Suprapubic skin (tissue), 4 donors: ENCODE data around the gene ATP6V1F. TPM values are rescaled to one million over a fixed set of nuclear protein-coding genes. Genes with fewer than 3 reads are reported as not detected.

Source experiments
- DNase-seq, 2 donors: peaks; one replicate each; pipeline ENCODE4 v3.0.0-alpha.2; 2019; ENCODE audit warnings: low spot score in 2 of 2
- H3K27ac ChIP-seq: fragments of 200-600 bp; sonication (generic); one replicate; pipeline ENCODE4 v1.5.1; 2019
- H3K27me3 ChIP-seq: fragments of 200-600 bp; sonication (generic); one replicate; pipeline ENCODE4 v1.5.1; 2019
- H3K36me3 ChIP-seq: fragments of 200-600 bp; sonication (generic); one replicate; pipeline ENCODE4 v1.5.1; 2019
- H3K4me1 ChIP-seq: fragments of 200-600 bp; sonication (generic); one replicate; pipeline ENCODE4 v1.5.1; 2019
- H3K4me3 ChIP-seq: fragments of 200-600 bp; sonication (generic); one replicate; pipeline ENCODE4 v1.5.1; 2019; ENCODE audit warnings: mild to moderate bottlenecking
- H3K9me3 ChIP-seq: fragments of 200-600 bp; sonication (generic); one replicate; pipeline ENCODE4 v1.5.1; 2019
- CTCF ChIP-seq, 2 donors: fragments of 200-600 bp in 1 of 2; fragments of 450-650 bp in 1 of 2; sonication (generic) in 1 of 2; IDR thresholded peaks; one replicate each; pipeline ENCODE4 v1.5.1; 2016 to 2019; ENCODE audit warnings: antibody characterized with exemption in 2 of 2, mild to moderate bottlenecking in 1 of 2, moderate library complexity in 1 of 2
- EP300 ChIP-seq: sonication (generic); formaldehyde crosslinking; IDR thresholded peaks from one replicate; pipeline ENCODE4 v1.6.1; 2017; ENCODE audit warnings: antibody characterized with exemption
- POLR2A ChIP-seq, 2 donors: fragments of 450-650 bp; IDR thresholded peaks; one replicate each; pipeline ENCODE4 v1.6.1; 2017; ENCODE audit warnings: antibody characterized with exemption in 2 of 2, mild to moderate bottlenecking in 2 of 2, moderate library complexity in 2 of 2
- POLR2AphosphoS5 ChIP-seq, 3 donors: sonication (generic); formaldehyde crosslinking; IDR thresholded peaks; one replicate each; pipeline ENCODE4 v1.6.1; 2017; ENCODE audit warnings: antibody characterized with exemption in 3 of 3
- WGBS: methylation state at CpG from one replicate; pipeline ENCODE4 v1.1.5; 2018; 5-methylcytosine and 5-hydroxymethylcytosine counted together
- total RNA-seq, 4 donors: library from RNA; depleted of rRNA; stranded (reverse); fragments of >200 nt; gene quantifications; one replicate each; pipeline ENCODE4 v1.1.0, GENCODE V29; 2016

ATP6V1F gene
- total RNA-seq, 4 donors from 2014 or later = 78.4 to 165 (median 148) TPM

GRCh38 chr7:128906001-128906765 lies 43.5 kb downstream of the ATP6V1F start:
- Histone ChIP-seq H3K27ac (no peak overlapping the region), H3K4me3 (no peak overlapping the region), H3K4me1 (peaks cover 16% of the 10 kb centered on the region), H3K36me3 (no peaks in the 10 kb centered on the region), H3K9me3 (no peaks in the 10 kb centered on the region), H3K27me3 (peaks cover 33% of the 10 kb centered on the region)
- DNase-seq = peak in 1 of 2 donors; percentile 51
- 86% methylated on average over 4 of the region's 5 CpGs for WGBS
- TF ChIP-seq POLR2AphosphoS5 (IDR thresholded peaks at IDR 0.05) (no peak), POLR2A (IDR thresholded peaks at IDR 0.05) (no peak), EP300 (no peak), CTCF (IDR thresholded peaks at IDR 0.05) (no peak)

GRCh38 chr7:128906766-128907559 lies 44.3 kb downstream of the ATP6V1F start:
- H3K9me3 ChIP-seq = no peaks in the 10 kb centered on the region
- 83% methylated on average over 12 of the region's 19 CpGs for WGBS
- H3K27me3 ChIP-seq = peaks cover 35% of the 10 kb centered on the region
- H3K36me3 ChIP-seq = no peaks in the 10 kb centered on the region
- H3K27ac ChIP-seq = no peak overlapping the region
- peaks cover 16% of the 10 kb centered on the region for H3K4me1 ChIP-seq
- TF ChIP-seq POLR2AphosphoS5 (IDR thresholded peaks at IDR 0.05) (no peak), POLR2A (IDR thresholded peaks at IDR 0.05) (no peak), EP300 (no peak), CTCF (IDR thresholded peaks at IDR 0.05) (no peak)
- DNase-seq = peak in 1 of 2 donors; percentile 32
- H3K4me3 ChIP-seq = no peak overlapping the region

GRCh38 chr7:128908750-128909624 lies 46.3 kb downstream of the ATP6V1F start:
- peaks cover 39% of the 10 kb centered on the region for H3K27me3 ChIP-seq

More at GRCh38 chr7:128908750-128909624, 46.3 kb downstream of the ATP6V1F start:
- H3K9me3 ChIP-seq = no peaks in the 10 kb centered on the region
- H3K4me3 ChIP-seq = peak overlapping the region; percentile 44
- peaks cover 16% of the 10 kb centered on the region for H3K4me1 ChIP-seq
- no peak overlapping the region for H3K27ac ChIP-seq
- peak in 1 of 2 donors; percentile 37 for DNase-seq
- TF ChIP-seq EP300 = no peak
- TF ChIP-seq CTCF (IDR thresholded peaks at IDR 0.05) = no peak
- no peak for TF ChIP-seq POLR2AphosphoS5 (IDR thresholded peaks at IDR 0.05)
- no peak for TF ChIP-seq POLR2A (IDR thresholded peaks at IDR 0.05)
- no peaks in the 10 kb centered on the region for H3K36me3 ChIP-seq
- 93% methylated on average over 3 of the region's 6 CpGs for WGBS
